ENCODE results near the gene DCAF5.
"Not testable (repeated sequence)": the region's sequence is repeated elsewhere in the genome, so short reads cannot be mapped to it uniquely, and the experiment has no call there.

The DCAF5 gene

DNA sequence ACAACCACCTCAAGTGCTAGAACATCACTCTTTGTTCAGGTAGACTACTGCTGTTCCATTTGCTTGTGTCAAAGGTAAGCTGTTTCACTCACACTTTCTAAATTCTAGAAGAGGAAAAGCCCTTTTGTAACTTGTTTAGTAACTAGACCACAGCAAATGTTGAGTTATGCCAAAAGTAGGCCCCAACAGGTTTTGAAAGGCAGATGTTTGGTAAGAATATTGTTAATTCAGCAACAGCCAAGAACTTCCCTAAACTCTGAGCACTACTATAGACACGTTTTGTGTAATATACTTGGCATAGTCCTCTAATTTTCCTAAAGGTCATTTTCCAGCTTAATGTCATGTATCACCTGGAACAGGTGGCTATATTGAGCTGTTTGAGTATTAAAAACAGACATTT, 79.0 kb downstream of the DCAF5 start:
- no peak for DNase-seq (ENCODE audit: low read depth in 2 of 2)

DNA sequence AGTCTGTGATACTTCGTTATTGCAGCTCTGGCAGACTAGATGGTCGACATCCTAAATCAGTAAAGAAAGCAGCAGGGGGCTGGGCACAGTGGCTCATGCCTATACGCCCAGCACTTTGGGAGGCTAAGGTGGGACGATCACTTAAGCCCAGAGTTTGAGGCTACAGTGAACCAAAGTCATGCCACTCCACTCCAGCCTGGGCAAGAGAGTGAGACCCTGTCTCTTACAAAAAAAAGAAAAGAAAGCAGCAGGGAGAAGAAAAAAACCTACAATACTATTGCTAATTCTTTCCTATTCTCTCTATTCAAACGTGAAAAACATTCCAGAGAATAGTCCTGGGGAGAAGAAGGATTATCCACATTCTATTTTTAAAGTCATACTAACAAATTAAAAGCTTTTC, 79.5 kb downstream of the DCAF5 start:
- DNase-seq (ENCODE audit: low read depth in 2 of 2) = no peak

DNA sequence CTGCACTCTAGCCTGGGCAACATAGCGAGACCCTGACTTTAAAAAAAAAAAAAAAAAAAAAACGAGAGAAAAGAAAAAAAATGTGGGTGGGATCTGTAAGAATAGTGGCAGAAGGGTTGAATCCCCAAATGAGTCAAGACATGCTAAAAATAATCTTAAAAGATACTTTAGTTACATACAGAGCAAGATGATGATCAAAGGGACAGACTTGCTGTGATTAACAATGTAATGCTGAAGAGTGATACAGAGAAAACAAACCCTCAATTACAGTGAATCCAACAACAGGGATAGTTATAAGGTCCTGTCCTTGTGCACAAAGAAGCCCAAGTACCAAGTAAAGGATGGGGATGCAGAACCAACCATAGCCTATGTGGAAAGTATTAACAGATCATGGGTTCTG, 80.3 kb downstream of the DCAF5 start:
- DNase-seq (ENCODE audit: low read depth in 2 of 2) = no peak

DNA sequence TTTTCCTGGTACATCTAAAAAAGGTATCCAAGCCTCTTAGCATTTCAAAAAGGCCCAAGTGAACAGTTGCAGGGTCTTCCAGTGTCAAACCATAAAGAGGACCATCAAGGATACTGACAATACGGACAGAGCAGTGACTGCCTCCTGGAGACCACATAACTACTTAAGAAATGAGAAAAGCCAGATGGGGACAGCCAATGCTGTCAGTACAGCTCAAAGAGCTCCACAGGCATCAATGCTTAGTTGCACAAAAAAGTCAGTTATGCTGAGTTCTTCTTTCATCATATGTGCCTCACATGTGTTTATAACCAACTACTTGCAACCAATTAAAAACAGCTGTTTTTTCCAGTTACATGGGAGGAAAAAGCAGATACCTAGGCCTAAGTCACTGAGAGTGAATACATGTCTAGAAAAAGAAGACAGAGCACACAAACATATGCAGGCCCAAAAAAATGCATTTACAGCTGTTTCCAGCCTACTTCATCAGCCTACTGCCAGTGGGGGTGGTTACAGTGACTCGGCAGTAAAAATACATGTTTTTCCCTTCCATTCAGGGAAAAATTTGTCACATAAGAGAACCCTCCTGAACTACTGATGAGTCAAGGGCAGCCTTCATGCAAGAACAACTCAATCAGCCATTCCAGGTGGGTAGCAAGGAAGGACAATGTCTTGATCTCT, 84.0 kb downstream of the DCAF5 start:
- DNase-seq (ENCODE audit: low read depth in 2 of 2) = no peak

DNA sequence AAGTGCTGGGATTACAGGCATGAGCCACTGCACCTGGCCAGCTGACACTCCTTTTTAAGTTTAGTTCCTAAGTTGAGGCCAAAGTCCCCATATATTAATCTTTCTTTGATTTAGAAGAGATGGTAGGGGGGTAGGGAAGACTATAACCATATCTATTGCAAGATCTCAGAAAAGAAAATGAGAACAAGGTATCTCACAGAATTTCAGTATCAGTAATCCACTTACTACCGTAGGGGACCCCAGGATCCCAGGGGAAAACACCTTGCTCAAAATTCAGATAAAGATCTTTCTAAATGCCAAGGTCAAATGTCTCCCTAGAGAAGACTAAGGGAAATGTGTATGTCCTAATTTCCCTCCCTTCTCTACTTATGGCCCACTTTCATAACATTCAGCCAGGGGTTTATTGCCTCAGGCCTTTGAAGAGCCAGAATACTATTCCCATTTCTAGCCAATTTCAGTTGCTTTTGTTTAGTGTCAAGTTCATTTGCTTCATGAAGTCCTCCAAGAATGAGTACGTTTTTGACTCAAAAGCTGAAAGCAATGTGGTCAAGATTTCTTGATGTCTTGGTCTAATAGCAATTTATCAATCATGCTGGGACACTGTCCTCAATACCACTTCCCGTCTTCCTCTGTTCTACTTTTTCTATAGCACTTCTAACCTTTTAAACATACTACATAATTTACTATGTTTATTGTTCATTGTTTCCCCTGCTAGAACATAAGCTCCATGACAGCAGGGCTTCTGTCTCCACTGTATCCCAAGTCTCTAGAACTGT, 86.3 kb downstream of the DCAF5 start:
- DNase-seq (ENCODE audit: low read depth in 2 of 2) = no peak

DNA sequence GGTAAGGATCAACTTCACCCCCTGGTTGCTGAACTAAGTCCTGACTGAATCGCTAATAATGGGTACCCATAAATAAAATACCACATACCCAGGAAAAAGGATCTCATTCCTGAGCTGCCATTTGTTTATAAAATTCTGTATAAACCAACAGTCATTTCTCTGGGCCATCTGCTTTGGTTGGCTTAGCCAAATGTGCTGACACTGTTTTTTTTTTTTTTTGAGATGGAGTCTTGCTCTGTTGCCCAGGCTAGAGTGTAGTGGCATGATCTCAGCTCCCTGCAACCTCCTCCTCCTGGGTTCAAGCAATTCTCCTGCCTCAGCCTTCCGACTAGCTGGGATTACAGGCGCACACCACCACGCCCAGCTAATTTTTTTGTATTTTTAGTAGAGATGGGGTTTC, 87.0 kb downstream of the DCAF5 start:
- DNase-seq (ENCODE audit: low read depth in 2 of 2) = not testable (repeated sequence)

DNA sequence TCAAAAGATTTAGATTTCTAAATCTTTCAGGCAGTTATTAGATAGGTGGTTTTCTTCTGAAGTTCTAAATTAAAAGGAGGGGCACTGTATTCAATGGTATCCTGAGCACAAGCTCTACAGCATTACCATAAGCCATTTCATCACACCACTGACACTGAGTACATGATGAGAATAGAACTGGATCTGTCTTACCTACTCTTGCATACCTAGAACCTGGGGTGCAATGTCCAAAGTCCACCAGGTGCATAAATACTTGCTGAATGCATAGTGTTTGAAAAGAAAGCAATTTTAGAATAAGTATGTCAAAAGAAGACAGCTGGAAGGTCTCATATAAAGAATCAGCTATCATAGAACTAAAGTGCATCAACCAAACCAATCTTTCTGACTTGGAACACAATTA, 88.3 kb downstream of the DCAF5 start:
- no peak for DNase-seq (ENCODE audit: low read depth in 2 of 2)

DNA sequence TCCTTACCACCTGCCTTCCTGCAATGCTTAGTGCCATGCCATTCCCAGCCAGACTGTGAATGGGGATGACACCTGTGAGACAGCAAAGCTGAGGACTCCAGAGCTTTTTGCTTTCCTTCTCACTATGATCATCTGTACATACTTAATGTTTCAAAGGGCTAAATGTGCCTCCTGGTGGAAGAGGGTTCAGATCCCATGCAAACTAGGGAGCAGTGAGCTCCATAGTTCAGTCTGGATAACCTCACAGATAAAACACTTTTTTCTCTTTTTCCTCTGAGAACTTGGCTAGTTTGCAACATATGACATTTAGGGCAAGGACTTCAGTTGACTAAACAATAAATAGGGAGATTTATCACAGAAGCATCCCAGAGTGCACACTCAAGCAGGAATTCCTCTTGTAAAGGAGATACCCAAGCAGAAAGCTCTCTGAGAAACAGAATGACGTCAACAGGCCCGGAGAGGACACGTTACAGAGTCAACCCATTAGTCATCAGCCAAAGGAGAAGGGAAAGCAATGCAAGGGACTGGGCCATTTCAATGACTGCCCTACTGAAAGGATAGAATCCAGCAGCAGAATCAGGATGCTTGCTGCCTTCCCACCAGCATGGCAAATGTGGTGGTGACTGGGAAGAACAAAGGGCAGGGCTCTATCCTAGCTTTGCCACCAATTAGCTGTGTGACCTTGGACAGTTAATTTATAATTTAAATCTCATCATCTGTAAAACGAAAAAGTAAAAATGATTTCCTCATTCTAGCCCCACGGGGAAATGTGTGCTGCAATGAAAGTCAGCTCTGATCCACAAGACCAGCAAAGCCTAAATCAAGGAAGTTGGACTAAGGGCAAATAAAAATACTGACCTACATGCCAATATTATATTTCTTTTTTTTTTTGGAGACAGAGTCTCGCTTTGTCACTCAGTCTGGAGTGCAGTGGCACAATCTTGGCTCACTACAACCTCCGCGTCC, 93.0 kb downstream of the DCAF5 start:
- DNase-seq (ENCODE audit: low read depth in 2 of 2) = no peak

DNA sequence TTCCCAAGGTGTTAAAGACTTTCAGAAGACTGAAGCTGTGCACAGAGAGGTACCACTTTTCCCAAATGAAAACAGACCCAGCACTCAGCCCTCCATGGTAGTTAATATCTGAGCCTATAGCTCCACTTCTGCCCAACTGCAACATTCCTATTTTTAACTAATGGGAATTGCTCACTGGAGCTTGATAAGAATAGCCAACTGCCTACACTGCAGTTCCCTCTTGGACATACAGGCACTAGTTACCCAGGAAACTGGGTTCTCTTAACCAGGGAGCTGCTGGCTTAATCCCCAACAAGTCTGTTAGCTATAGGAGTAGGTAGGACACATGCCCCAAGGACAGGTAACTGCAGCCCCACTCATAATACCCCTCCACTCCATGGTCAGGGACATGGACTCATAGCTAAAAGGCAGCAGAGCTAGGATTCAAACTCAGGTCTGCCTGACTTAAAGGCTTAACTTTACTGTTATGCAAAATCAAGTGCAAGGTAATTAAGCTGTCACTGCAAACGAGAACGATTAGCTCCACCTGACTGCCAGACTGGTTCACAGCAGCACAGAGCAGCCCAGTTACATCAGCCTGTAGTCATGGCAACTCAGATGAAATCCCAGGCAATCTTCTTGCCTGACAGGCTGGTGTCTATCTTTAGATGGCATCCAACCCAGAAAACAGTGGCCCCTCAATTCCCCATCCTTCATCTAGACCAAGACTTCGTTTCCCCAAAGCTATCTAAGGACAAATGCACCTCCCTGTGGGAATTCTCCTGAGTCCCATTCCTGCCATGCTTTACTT, 96.7 kb downstream of the DCAF5 start:
- DNase-seq (ENCODE audit: low read depth in 2 of 2) = no peak

DNA sequence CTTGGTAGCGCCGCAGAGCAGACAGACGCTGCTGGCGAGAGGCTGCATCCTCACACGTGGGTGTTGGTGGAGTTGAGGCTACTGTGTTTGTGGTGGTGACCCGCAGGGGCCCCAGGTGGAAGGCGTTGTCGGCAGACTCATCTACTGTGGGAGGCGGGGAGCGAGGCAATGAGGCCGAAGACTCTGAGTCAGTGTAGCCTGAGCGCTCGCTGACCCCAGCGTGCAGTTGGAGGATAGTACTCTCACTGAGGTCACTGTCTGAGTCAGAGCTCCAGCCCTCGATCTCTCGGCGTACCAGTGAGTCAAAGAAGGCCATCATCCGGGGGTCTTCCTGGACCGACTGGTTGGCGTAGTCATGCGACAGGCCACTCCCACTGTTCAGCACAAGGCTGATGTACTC, 97.8 kb downstream of the DCAF5 start:
- no peak for DNase-seq (ENCODE audit: low read depth in 2 of 2)

DNA sequence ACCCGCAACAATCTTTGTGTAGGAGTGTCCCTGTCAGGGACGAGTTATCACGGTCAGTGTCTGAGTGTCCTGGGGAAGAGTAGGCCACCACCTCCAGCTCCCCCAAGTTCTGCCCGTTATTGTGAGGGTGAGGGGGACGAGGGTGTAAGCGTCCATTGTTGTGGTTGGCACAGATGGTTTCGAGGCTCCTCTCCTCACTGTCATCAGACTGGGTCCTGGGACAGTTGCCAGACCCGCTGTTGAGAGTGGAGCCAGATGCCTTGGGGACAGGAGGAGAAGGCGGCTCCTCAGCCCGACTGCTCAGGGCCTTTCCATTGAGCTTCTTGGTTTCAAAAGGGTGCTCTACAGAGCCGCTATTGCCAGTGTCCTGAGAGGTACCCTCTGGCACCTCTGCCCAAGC, 98.9 kb downstream of the DCAF5 start:
- DNase-seq (ENCODE audit: low read depth in 2 of 2) = no peak

DNA sequence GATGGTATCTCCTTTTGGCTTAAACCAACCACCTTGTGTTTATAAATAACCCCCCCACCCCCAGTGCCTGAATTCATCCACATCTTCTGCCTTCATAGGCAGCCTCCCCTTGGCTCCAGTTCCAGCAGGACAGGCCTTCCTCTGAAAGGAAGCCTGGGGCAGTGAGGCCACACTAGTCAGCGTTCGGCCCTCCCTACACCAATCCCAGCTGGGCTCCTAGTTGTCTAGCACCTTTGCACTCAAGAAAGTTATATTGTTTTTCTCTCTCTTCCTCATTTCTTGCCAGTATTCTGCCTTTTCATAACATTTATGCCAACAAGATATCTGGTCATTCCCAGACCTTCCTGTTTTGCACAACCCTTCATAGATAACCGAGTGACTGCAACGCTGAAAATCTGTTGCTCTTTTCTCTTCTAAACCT, 100.7 kb downstream of the DCAF5 start:
- DNase-seq (ENCODE audit: low read depth in 2 of 2) = no peak

DNA sequence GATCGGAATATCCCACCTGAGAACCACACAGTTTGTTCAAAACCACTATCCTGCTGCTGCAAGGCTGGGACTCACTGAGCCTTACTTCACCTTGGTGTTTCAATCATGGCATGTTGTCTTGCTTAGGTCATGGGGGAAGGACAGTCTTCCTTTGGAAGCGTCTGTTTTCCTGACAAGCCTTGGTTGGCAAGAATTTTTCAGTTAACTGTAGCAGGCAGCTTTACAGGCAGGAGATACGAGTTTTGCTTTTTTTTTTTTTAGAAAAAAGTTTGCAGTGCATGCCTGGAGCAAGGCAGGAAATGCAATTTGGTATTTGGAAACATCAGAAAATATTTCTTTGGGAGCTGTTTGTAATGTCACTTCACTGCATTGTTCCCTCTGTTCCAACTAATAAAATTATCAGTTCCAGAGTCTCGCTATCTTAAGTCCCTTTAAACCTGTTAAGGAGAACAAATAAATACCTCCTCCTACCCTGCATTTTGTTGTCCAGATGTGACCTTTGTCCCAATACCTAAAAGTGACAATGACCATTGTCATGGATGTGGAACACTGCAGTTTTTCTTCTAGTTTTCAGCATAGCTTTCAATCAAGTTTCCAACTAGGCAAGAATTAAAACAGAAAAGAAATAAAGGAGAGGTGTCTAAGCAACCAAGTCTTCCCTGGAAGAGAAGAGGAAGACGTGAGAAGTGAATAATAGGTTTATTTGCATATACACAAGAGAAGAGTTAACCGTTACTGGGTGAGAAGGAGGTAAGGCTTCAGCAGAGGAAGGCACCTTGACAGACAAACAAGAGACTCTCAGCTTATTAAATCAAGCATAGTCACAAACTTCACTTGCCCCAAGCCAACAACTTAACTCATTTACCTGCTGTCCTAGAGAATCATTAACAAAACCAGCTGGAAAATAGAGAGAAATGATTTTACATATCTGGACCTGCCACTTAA, 102.4 kb downstream of the DCAF5 start:
- DNase-seq (ENCODE audit: low read depth in 2 of 2) = no peak

DNA sequence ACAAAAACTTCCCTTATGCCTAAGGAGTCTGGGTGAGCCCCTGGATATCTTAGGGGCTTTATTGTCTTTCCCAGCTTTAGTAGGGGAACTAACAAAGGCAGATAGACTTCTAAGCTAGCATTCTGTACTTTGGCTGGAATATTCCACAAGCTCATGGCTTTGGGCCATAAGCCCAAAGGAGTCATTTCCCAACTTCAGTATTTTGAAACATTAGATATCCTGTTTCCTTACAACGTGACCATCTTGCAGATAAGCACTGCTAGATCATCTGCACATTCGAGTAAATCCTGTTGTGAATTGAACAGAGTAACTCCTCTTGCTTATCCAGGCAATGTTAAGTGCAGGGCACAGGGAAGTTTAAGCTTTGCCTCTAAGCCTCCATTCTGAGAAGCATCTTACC, 103.2 kb downstream of the DCAF5 start:
- no peak for DNase-seq (ENCODE audit: low read depth in 2 of 2)

DNA sequence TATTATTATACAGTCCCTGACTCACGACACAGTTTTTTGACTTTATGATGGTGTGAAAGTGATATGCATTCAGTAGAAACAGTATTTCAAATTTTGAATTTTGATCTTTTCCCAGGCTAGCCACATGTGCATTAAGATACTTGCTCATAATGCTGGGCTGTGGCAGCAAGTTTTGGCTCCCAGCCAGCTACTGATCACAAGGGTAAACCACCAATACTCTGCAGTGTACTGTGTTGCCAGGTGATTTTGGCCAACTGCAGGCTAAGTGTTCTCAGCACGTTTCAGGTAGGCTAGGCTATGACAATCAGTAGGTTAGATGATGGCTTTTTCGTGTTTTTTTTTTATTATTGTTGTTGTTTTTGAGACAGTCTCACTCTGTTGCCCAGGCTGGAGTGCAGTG, 104.5 kb downstream of the DCAF5 start:
- DNase-seq (ENCODE audit: low read depth in 2 of 2) = no peak

DNA sequence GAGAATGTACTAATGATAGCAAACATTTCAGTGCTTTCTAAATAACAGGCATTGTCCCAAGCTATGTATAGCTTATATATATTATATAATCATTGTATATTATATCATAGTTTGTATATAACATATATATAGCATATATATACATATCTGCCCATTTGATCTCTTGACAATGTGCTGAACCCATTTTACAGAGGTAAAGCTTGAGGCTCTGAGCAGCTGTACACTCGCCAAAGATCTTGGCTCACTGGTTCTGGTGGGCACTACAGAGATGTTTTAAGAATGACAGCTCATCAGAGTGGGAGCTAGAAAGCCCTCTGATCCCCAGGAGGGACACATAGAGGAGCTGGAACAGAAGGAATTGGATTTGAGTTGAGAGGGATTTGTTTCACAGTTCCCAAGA, 105.7 kb downstream of the DCAF5 start:
- DNase-seq (ENCODE audit: low read depth in 2 of 2) = no peak

DNA sequence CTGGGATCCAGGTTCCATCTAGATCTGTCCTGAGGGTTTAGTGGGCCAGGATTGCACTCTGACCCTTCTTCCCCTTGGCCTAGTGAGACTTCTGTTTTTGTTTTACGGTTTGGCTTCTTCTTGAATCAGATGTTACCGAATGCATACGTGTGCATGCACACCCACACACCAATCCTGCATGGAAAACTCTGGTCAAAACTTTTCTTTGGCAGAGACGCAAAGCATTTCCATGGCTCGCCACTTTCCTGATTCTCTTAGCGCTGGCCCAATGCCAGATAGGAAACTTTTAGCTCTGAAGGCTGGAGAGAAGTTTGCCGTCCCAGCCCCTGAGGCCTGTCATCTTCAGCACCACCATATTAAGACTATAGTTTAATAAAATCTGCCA, 106.5 kb downstream of the DCAF5 start:
- DNase-seq (ENCODE audit: low read depth in 2 of 2) = no peak

DNA sequence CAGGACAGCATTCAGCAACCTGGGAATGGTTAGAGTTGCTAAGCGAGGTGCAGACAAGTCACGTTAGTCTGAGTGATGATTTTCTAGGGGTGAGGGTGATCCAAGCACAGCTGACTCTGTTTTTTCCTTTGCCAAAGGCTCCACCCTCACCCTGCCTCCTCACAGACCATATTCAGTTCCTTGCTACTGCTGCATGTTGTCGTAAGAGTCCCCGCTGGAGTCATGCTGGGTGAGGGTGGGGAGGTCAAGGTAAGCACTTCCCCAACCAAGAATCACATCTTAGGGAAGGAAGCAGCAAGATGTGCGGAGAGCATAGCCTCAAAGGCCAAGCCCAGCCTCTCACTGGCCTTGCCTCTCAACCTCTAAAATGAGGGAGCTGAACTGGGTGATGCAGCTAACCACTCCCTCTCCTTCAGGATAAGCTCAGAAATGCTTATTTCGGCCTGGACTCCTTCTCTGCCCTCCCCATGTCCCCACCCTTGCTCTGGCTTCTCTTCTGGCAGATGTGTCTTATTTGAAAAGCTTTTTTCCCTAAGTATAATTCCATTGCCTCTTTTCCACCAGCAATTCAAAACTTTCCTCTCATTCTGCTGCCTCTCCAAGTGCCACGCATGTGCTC, 107.0 kb downstream of the DCAF5 start:
- no peak for DNase-seq (ENCODE audit: low read depth in 2 of 2)

DNA sequence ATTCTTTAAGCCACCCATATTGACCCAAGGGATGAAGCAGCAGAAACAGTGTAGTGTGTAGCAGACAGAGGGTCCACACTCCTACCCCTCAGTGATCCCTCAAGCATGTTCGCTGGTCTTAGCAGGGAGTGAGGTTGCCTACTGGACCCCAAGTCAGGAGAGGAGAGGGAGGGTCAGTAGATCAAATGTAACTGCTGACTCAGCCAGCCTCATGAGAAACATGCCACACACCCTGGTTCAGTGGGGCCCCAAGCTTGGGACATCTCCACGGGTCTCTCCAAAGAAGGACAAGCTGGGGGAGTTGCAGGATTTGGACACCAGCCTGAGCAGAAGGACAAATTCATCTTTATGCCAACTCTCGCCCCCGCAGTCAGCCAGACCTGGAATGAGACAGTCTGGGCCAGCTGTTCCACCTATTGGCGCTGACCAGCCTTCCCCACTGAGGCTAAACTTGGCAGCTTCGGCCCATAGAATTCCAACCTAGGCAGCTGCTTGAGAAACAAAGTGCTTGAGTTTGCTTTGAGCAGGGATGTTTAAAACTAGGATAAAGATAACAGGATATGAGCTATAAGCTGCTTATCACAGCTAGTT, 107.9 kb downstream of the DCAF5 start:
- no peak for DNase-seq (ENCODE audit: low read depth in 2 of 2)

DNA sequence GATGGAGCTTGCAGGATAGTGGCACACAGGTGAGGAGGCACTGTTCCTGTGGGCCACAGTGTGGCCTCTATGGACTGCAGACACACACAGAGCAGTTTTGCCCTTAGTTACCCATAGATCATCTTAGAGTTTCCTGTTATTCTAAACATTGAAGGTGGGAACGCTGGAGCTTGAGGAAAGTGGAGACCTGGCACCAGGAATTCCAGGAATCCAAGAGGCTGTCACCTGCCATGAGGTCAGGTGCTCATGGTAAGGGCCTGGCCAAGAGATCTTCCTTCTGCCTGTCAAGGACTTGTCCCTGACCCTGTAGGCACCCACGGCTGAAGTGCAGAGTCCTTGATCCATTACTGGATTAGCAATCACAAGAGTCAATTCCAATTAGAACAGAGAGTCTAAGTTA, 108.6 kb downstream of the DCAF5 start:
- no peak for DNase-seq (ENCODE audit: low read depth in 2 of 2)

All from stimulated activated CD8-positive, alpha-beta memory T cell treated with anti-CD3 and anti-CD28 coated beads, Interleukin-7, amount 100 ng/mL, for 1 hour (primary cell).